OCI-LY7 (cell line): ENCODE measurements around the gene PCARE. TPM values are rescaled to one million over a fixed set of nuclear protein-coding genes. Genes with fewer than 3 reads are reported as not detected.

Experiments
- BruUV-seq: library from RNA; stranded (reverse); fragments of 400-500 nt; replicated peaks from 2 replicates; lab custom pipeline; 2021; lab: Mats Ljungman, UMichigan
- CTCF ChIA-PET: fragments of 300-600 bp; sonication (Branson Sonifier 250); formaldehyde crosslinking; loops from one replicate; lab custom pipeline; 2022; ENCODE audit warnings: antibody characterized with exemption; ENCODE audit not compliant: unreplicated experiment; lab: Charles Lee
- POLR2A ChIA-PET: fragments of 300-600 bp; sonication (Branson Sonifier 250); formaldehyde crosslinking; loops from one replicate; lab custom pipeline; 2022; ENCODE audit warnings: antibody characterized with exemption; lab: Charles Lee
- DNase-seq: peaks from one replicate; pipeline ENCODE4 v3.0.0-alpha.2; 2015; ENCODE audit warnings: low spot score
- H2AFZ ChIP-seq: fragments of 200-600 bp; sonication (generic), shearing (Covaris generic); 2 replicates; pipeline ENCODE4 v1.6.1; 2014; ENCODE audit warnings: mild to moderate bottlenecking, antibody characterized with exemption, low read length, moderate library complexity
- H3K27ac ChIP-seq: fragments of 200-600 bp; sonication (generic); 2 replicates; pipeline ENCODE4 v1.5.1; 2014; ENCODE audit warnings: mixed run types, low read depth, mild to moderate bottlenecking, moderate library complexity, low read length, inconsistent platforms; ENCODE audit not compliant: poor library complexity, severe bottlenecking
- H3K36me3 ChIP-seq: fragments of 200-600 bp; sonication (generic); 2 replicates; pipeline ENCODE4 v1.6.1; 2014; ENCODE audit warnings: mild to moderate bottlenecking, antibody characterized with exemption, low read length, moderate library complexity, mixed read lengths; ENCODE audit not compliant: insufficient read depth
- H3K4me1 ChIP-seq: fragments of 200-600 bp; sonication (generic); 2 replicates; pipeline ENCODE4 v1.5.1; 2014; ENCODE audit warnings: mild to moderate bottlenecking, low read length; ENCODE audit not compliant: insufficient read depth, poor library complexity, severe bottlenecking
- H3K4me2 ChIP-seq: fragments of 200-600 bp; sonication (generic); 2 replicates; pipeline ENCODE4 v1.6.1; 2014; ENCODE audit warnings: mild to moderate bottlenecking, low read length
- H3K4me3 ChIP-seq: fragments of 200-600 bp; sonication (generic); 2 replicates; pipeline ENCODE4 v1.5.1; 2014; ENCODE audit warnings: mild to moderate bottlenecking, low read depth, low read length; ENCODE audit not compliant: poor library complexity, severe bottlenecking
- H3K79me2 ChIP-seq: fragments of 200-600 bp; sonication (generic); 2 replicates; pipeline ENCODE4 v1.6.1; 2016; ENCODE audit warnings: low read depth, mild to moderate bottlenecking, low read length, moderate library complexity, mixed read lengths; ENCODE audit not compliant: insufficient read depth
- H3K9me2 ChIP-seq: fragments of 200-600 bp; sonication (generic); 2 replicates; pipeline ENCODE4 v1.6.1; 2016; ENCODE audit warnings: mild to moderate bottlenecking, low read length, mixed read lengths; ENCODE audit not compliant: insufficient read depth
- H3K9me3 ChIP-seq: fragments of 200-600 bp; sonication (generic); 2 replicates; pipeline ENCODE4 v1.6.1; 2014; ENCODE audit warnings: mild to moderate bottlenecking, mixed run types, low read length, mixed read lengths
- H4K20me1 ChIP-seq: fragments of 200-600 bp; sonication (generic); 2 replicates; pipeline ENCODE4 v1.6.1; 2014; ENCODE audit warnings: mild to moderate bottlenecking, antibody characterized with exemption, low read length, moderate library complexity, mixed read lengths; ENCODE audit not compliant: insufficient read depth
- EZH2phosphoT487 ChIP-seq: fragments of 200-600 bp; sonication (generic); IDR thresholded peaks from 2 replicates; pipeline ENCODE4 v1.6.1; 2018; ENCODE audit warnings: low read depth, borderline replicate concordance, mild to moderate bottlenecking, mixed run types, antibody characterized with exemption, low read length, moderate library complexity, mixed read lengths
- intact Hi-C: fragments of 100-400 bp; cut with micrococcal nuclease; formaldehyde crosslinking; loops from one replicate; pipeline ENCODE4 v1.10.0; 2022; ENCODE audit not compliant: unreplicated experiment
- total RNA-seq, 2 experiments: library from RNA; depleted of rRNA in 1 of 2; stranded (reverse); fragments of >200 nt in 1 of 2; shearing (Covaris generic) in 1 of 2; gene quantifications; 2 replicates each; pipeline ENCODE4 v1.2.3, GENCODE V29; 2014 to 2022
- TF ChIP-seq, protein P1 (sequence below): fragments of 200-600 bp; sonication (generic); conservative IDR thresholded peaks from 2 replicates; pipeline ENCODE4 v1.5.1; 2014; ENCODE audit warnings: mild to moderate bottlenecking, antibody characterized with exemption, low read length, moderate library complexity, mixed read lengths

The PCARE gene
- total RNA-seq, 2 experiments from 2014 or later = not detected

- ChIA-PET CTCF (no interaction called here), POLR2A (no interaction called here)
- TF ChIP-seq EZH2phosphoT487 = no peak
- H3K27ac ChIP-seq = no peak overlapping the region
- H3K9me2 ChIP-seq = no peaks in the 10 kb centered on the region
- intact Hi-C loops = no loop called here
- no peaks in the 10 kb centered on the region for H3K4me1 ChIP-seq
- no peaks in the 10 kb centered on the region for H3K36me3 ChIP-seq
- no TSS peak for BruUV-seq
- no peak overlapping the region for H2AFZ ChIP-seq
- H3K9me3 ChIP-seq = no peaks in the 10 kb centered on the region
- no peak overlapping the region for H3K4me3 ChIP-seq
- H4K20me1 ChIP-seq = no peaks in the 10 kb centered on the region
- H3K79me2 ChIP-seq = no peaks in the 10 kb centered on the region
- no peak overlapping the region for H3K4me2 ChIP-seq
- no peak for DNase-seq
These were observed 29.9 kb downstream of the PCARE start for GRCh38 chr2:29044459-29044858.

DNA sequence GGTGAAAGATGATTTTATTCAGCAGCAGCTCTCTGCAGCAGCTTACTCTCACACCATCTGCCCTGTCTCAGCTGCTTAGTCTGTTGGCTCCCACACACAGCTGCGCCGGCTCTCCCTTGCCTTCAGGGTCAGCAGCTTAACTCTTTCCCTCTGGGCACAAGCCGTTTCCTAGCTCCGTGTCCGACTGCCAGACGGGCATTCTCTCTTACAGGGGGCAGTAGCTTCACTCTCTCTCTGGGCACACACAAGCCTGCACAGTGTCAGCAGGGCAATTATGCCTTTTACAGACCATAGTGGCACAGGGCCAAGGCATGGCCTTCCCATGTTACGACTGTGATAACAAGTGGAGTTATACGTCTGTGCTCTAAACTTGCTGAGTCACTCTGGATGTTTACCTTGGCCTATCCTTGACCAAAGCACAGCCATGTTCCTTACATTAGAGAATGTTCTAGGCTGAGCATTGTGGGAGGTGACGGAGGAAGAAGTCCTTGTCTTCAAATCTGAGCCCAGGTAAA is 31.7 kb downstream of the PCARE start:
- no peaks in the 10 kb centered on the region for H4K20me1 ChIP-seq
- H3K4me2 ChIP-seq = no peak overlapping the region
- intact Hi-C loops = no loop called here
- no peak overlapping the region for H3K4me3 ChIP-seq
- no peak overlapping the region for H3K27ac ChIP-seq
- no peaks in the 10 kb centered on the region for H3K9me3 ChIP-seq
- no TSS peak for BruUV-seq
- TF ChIP-seq, protein P1, sequence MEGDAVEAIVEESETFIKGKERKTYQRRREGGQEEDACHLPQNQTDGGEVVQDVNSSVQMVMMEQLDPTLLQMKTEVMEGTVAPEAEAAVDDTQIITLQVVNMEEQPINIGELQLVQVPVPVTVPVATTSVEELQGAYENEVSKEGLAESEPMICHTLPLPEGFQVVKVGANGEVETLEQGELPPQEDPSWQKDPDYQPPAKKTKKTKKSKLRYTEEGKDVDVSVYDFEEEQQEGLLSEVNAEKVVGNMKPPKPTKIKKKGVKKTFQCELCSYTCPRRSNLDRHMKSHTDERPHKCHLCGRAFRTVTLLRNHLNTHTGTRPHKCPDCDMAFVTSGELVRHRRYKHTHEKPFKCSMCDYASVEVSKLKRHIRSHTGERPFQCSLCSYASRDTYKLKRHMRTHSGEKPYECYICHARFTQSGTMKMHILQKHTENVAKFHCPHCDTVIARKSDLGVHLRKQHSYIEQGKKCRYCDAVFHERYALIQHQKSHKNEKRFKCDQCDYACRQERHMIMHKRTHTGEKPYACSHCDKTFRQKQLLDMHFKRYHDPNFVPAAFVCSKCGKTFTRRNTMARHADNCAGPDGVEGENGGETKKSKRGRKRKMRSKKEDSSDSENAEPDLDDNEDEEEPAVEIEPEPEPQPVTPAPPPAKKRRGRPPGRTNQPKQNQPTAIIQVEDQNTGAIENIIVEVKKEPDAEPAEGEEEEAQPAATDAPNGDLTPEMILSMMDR = no peak
- no peak for TF ChIP-seq EZH2phosphoT487
- no peaks in the 10 kb centered on the region for H3K36me3 ChIP-seq
- H2AFZ ChIP-seq = no peak overlapping the region
- DNase-seq = no peak
- POLR2A ChIA-PET = interaction anchor here (0.6 kb wide), 1 partner anchor 46 kb away, joined by 5 read pairs; no protein-coding TSS in a partner anchor
- H3K9me2 ChIP-seq = no peaks in the 10 kb centered on the region
- CTCF ChIA-PET = no interaction called here
- H3K4me1 ChIP-seq = no peaks in the 10 kb centered on the region
- H3K79me2 ChIP-seq = no peaks in the 10 kb centered on the region

GRCh38 chr2:29041161-29041660 is 33.1 kb downstream of the PCARE start:
- H3K27ac ChIP-seq = no peak overlapping the region
- H3K4me3 ChIP-seq = no peak overlapping the region
- no peaks in the 10 kb centered on the region for H3K4me1 ChIP-seq
- no peaks in the 10 kb centered on the region for H3K9me3 ChIP-seq
- ChIA-PET CTCF (no interaction called here), POLR2A (interaction anchor here (0.7 kb wide), 1 partner anchor 1010 kb away, joined by 5 read pairs; no protein-coding TSS in a partner anchor)
- no peaks in the 10 kb centered on the region for H3K9me2 ChIP-seq
- no peak for TF ChIP-seq EZH2phosphoT487
- TF ChIP-seq, protein P1 = no peak
- H4K20me1 ChIP-seq = no peaks in the 10 kb centered on the region
- H3K4me2 ChIP-seq = no peak overlapping the region
- H3K36me3 ChIP-seq = no peaks in the 10 kb centered on the region
- no peak for DNase-seq
- BruUV-seq = no TSS peak
- intact Hi-C loops = no loop called here
- no peak overlapping the region for H2AFZ ChIP-seq
- H3K79me2 ChIP-seq = no peaks in the 10 kb centered on the region
